H1 (cell line): Measurements from ENCODE around the gene NKX2-4. TPM values are rescaled to one million over a fixed set of nuclear protein-coding genes. Genes with fewer than 3 reads are reported as not detected.

Experiments
- CTCF ChIA-PET: fragments of 300-600 bp; sonication (Branson Sonifier 250); formaldehyde crosslinking; loops from one replicate; lab custom pipeline; 2021; ENCODE audit not compliant: partially characterized antibody; lab: Charles Lee
- POLR2A ChIA-PET: fragments of 300-600 bp; sonication (Branson Sonifier 250); formaldehyde crosslinking; loops from one replicate; lab custom pipeline; 2021; ENCODE audit warnings: inconsistent platforms; ENCODE audit not compliant: partially characterized antibody; lab: Charles Lee
- DNase-seq, 2 experiments: peaks; one replicate each; pipeline versions ENCODE4 v3.0.0 to v3.0.0-alpha.2; 2010 to 2022; ENCODE audit warnings: low spot score in 2 of 2, low read depth in 1 of 2, mixed read lengths in 1 of 2
- FAIRE-seq: peaks from 2 replicates; lab custom pipeline; 2011; peaks lifted over from hg19 to GRCh38; lab: Jason Lieb, UNC
- H2AFZ ChIP-seq: 2 replicates; pipeline ENCODE4 v1.8.1; 2012; ENCODE audit warnings: low read length, inconsistent platforms
- H2AK5ac ChIP-seq: 2 replicates; pipeline ENCODE4 v1.6.1; 2013; ENCODE audit warnings: low read depth, low read length
- H2BK120ac ChIP-seq: replicated peaks from 2 replicates; pipeline ENCODE3; 2013; ENCODE audit warnings: low read depth, low read length, inconsistent platforms
- H2BK12ac ChIP-seq: 2 replicates; pipeline ENCODE4 v1.6.1; 2013; ENCODE audit warnings: low read depth, low read length
- H2BK15ac ChIP-seq: 2 replicates; pipeline ENCODE4 v1.6.1; 2013; ENCODE audit warnings: low read length
- H2BK20ac ChIP-seq: 2 replicates; pipeline ENCODE4 v1.6.1; 2013; ENCODE audit warnings: low read length
- H2BK5ac ChIP-seq: 2 replicates; pipeline ENCODE4 v1.6.1; 2013; ENCODE audit warnings: low read depth, low read length
- H3K14ac ChIP-seq: 2 replicates; pipeline ENCODE4 v1.6.1; 2013; ENCODE audit warnings: inconsistent platforms; ENCODE audit not compliant: insufficient read length
- H3K18ac ChIP-seq: 2 replicates; pipeline ENCODE4 v1.6.1; 2013; ENCODE audit warnings: low read length; ENCODE audit errors: extremely low read depth
- H3K23ac ChIP-seq: 2 replicates; pipeline ENCODE4 v1.6.1; 2013; ENCODE audit warnings: inconsistent platforms; ENCODE audit not compliant: insufficient read length
- H3K23me2 ChIP-seq: 2 replicates; pipeline ENCODE4 v1.6.1; 2013; ENCODE audit warnings: low read depth, low read length
- H3K27ac ChIP-seq: 2 replicates; pipeline ENCODE4 v1.6.1; 2011; ENCODE audit warnings: low read depth, low read length, inconsistent platforms
- H3K27me3 ChIP-seq, 4 experiments: replicated peaks in 1 of 4; 1 replicate in 1 of 4; 2 replicates in 3 of 4; pipeline versions ENCODE4 v1.6.1 to v1.8.1; 2011 to 2013; ENCODE audit warnings: low read length in 3 of 4, mild to moderate bottlenecking in 3 of 4, inconsistent platforms in 2 of 4, mixed read lengths in 2 of 4, moderate library complexity in 1 of 4; ENCODE audit not compliant: control insufficient read depth in 3 of 4, insufficient read depth in 3 of 4; ENCODE audit errors: extremely low read depth in 1 of 4
- H3K36me3 ChIP-seq, 4 experiments: 2 replicates each; pipeline versions ENCODE4 v1.6.1 to v1.8.1; 2011 to 2013; ENCODE audit warnings: mild to moderate bottlenecking in 4 of 4, low read length in 3 of 4, moderate library complexity in 2 of 4, control low read depth in 1 of 4, inconsistent platforms in 1 of 4; ENCODE audit not compliant: insufficient read depth in 4 of 4, control insufficient read depth in 2 of 4
- H3K4ac ChIP-seq: replicated peaks from 2 replicates; pipeline ENCODE3; 2013; ENCODE audit warnings: low read length, low read depth, mixed read lengths, inconsistent platforms; ENCODE audit not compliant: insufficient read length
- H3K4me1 ChIP-seq, 4 experiments: replicated peaks in 1 of 4; 1 replicate in 1 of 4; 2 replicates in 3 of 4; pipeline versions ENCODE4 v1.6.1 to v1.8.1; 2011 to 2013; ENCODE audit warnings: low read length in 3 of 4, inconsistent platforms in 2 of 4, mixed read lengths in 1 of 4; ENCODE audit not compliant: insufficient read depth in 4 of 4, control insufficient read depth in 3 of 4
- H3K4me2 ChIP-seq, 2 experiments: 2 replicates each; pipeline versions ENCODE4 v1.6.1 to v1.8.1; 2011 to 2013; ENCODE audit warnings: low read depth in 2 of 2, low read length in 2 of 2, control low read depth in 1 of 2, inconsistent platforms in 1 of 2, mild to moderate bottlenecking in 1 of 2; ENCODE audit not compliant: insufficient read depth in 1 of 2
- H3K4me3 ChIP-seq, 4 experiments: fragments of 200-600, 300-600 bp in 1 of 4; sonication (generic), shearing (Covaris generic), sonication (Bioruptor Twin) in 1 of 4; 2 replicates each; pipeline versions ENCODE4 v1.5.1 to v1.8.1; 2011 to 2016; ENCODE audit warnings: low read length in 4 of 4, low read depth in 3 of 4, control low read depth in 2 of 4, inconsistent platforms in 2 of 4, mild to moderate bottlenecking in 2 of 4, mixed read lengths in 1 of 4, moderate library complexity in 1 of 4; ENCODE audit not compliant: insufficient read depth in 2 of 4; ENCODE audit errors: extremely low read depth in 1 of 4
- H3K56ac ChIP-seq: replicated peaks from 2 replicates; pipeline ENCODE3; 2013; ENCODE audit warnings: low read depth, mild to moderate bottlenecking, mixed read lengths, low read length, inconsistent platforms; ENCODE audit not compliant: insufficient read length
- H3K79me1 ChIP-seq: 2 replicates; pipeline ENCODE4 v1.6.1; 2013; ENCODE audit warnings: low read depth, low read length, control low read depth
- H3K79me2 ChIP-seq, 2 experiments: 2 replicates each; pipeline versions ENCODE4 v1.6.1 to v1.8.1; 2012 to 2013; ENCODE audit warnings: low read length in 2 of 2, mild to moderate bottlenecking in 2 of 2, inconsistent platforms in 1 of 2; ENCODE audit not compliant: insufficient read depth in 2 of 2, control insufficient read depth in 1 of 2
- H3K9ac ChIP-seq, 4 experiments: replicated peaks in 1 of 4; 1 replicate in 1 of 4; 2 replicates in 3 of 4; pipeline versions ENCODE4 v1.6.1 to v1.8.1; 2011 to 2013; ENCODE audit warnings: low read depth in 3 of 4, low read length in 3 of 4, control low read depth in 2 of 4, mild to moderate bottlenecking in 2 of 4, moderate library complexity in 2 of 4, inconsistent platforms in 1 of 4; ENCODE audit errors: extremely low read depth in 1 of 4
- H3K9me3 ChIP-seq, 2 experiments: 2 replicates each; pipeline versions ENCODE4 v1.6.1 to v1.8.1; 2012 to 2013; ENCODE audit warnings: mild to moderate bottlenecking in 2 of 2, moderate library complexity in 2 of 2, control low read depth in 1 of 2, inconsistent platforms in 1 of 2, low read depth in 1 of 2, low read length in 1 of 2, mixed read lengths in 1 of 2; ENCODE audit not compliant: insufficient read depth in 2 of 2
- H4K20me1 ChIP-seq, 2 experiments: replicated peaks in 1 of 2; 2 replicates each; pipeline versions ENCODE3 to v1.8.1; 2011 to 2013; ENCODE audit warnings: inconsistent platforms in 2 of 2, low read length in 2 of 2, mild to moderate bottlenecking in 1 of 2; ENCODE audit not compliant: insufficient read depth in 2 of 2, control insufficient read depth in 1 of 2
- H4K5ac ChIP-seq: 2 replicates; pipeline ENCODE4 v1.6.1; 2013; ENCODE audit warnings: low read length, low read depth, mixed read lengths, inconsistent platforms; ENCODE audit not compliant: insufficient read length
- H4K8ac ChIP-seq: 2 replicates; pipeline ENCODE4 v1.8.0; 2013; ENCODE audit warnings: mild to moderate bottlenecking, moderate library complexity, low read length, inconsistent platforms; ENCODE audit not compliant: insufficient read depth; ENCODE audit errors: extremely low read depth
- H4K91ac ChIP-seq: replicated peaks from 2 replicates; pipeline ENCODE3; 2013; ENCODE audit warnings: low read length, mixed read lengths, inconsistent platforms; ENCODE audit not compliant: insufficient read length
- RNF2 ChIP-seq: fragments of 200-900, 300-1000 bp; sonication (generic); IDR thresholded peaks from 2 replicates; pipeline ENCODE4 v1.7.1; 2016; ENCODE audit warnings: borderline replicate concordance, low read depth, mild to moderate bottlenecking, antibody characterized with exemption, low read length; ENCODE audit not compliant: poor library complexity, severe bottlenecking; ENCODE audit errors: missing control alignments
- SUZ12 ChIP-seq: fragments of 200-600 bp; sonication (generic); IDR thresholded peaks from 2 replicates; pipeline ENCODE4 v1.6.1; 2012; ENCODE audit warnings: mild to moderate bottlenecking, inconsistent platforms, low read length, moderate library complexity, mixed read lengths
- WGBS, 2 experiments: shearing (Covaris generic) in 1 of 2; methylation state at CpG; one replicate each; pipeline versions ENCODE4 v1.1.6 to v1.1.7; 2013 to 2015; ENCODE audit warnings: low lambda C conversion rate in 2 of 2, mixed read lengths in 2 of 2, inconsistent platforms in 1 of 2, low coverage in 1 of 2, missing lambda C conversion rate in 1 of 2; ENCODE audit not compliant: insufficient replicate concordance in 2 of 2, insufficient coverage in 1 of 2, insufficient read length in 1 of 2; ENCODE audit errors: extremely low coverage in 1 of 2, missing lambda C conversion rate in 1 of 2; 5-methylcytosine and 5-hydroxymethylcytosine counted together
- polyA plus RNA-seq, 7 experiments: library from polyadenylated mRNA; depleted of rRNA in 3 of 7; stranded (reverse) in 5 of 7; unstranded in 2 of 7; fragments of >200 nt in 5 of 7; fragments of 200-250 nt in 2 of 7; gene quantifications; 1 replicate in 5 of 7; 2 replicates in 1 of 7; 4 replicates in 1 of 7; pipeline versions ENCODE4 v1.2.1 to v1.2.3, GENCODE V29; 2011 to 2013; ENCODE audit warnings: missing spikeins in 2 of 7, mixed read lengths in 2 of 7
- total RNA-seq: library from RNA; stranded (reverse); fragmentation: NEBNext Ultra II Directional; extraction: Animal tissue kit (Norgen Biotek cat#: 25700); gene quantifications from 2 replicates; pipeline ENCODE4 v1.2.1, GENCODE V29; 2021
- TF ChIP-seq, protein P1 (sequence below): IDR thresholded peaks from 2 replicates; pipeline ENCODE4 v1.6.1; 2012; ENCODE audit warnings: inconsistent platforms
- TF ChIP-seq, protein P2 (sequence below): IDR thresholded peaks from 2 replicates; pipeline ENCODE4 v1.6.1; 2011; ENCODE audit warnings: low read depth, mild to moderate bottlenecking, low read length; ENCODE audit not compliant: insufficient read depth
- TF ChIP-seq, protein P3 (sequence below): IDR thresholded peaks from 2 replicates; pipeline ENCODE4 v1.6.1; 2011; ENCODE audit warnings: low read length, improper control_type of control experiment
- TF ChIP-seq, protein P4 (sequence below): IDR thresholded peaks from 2 replicates; pipeline ENCODE4 v1.6.1; 2012; ENCODE audit warnings: inconsistent platforms

NKX2-4 gene
- total and polyA plus RNA-seq, 2 of the 8 experiments (the other 6 are each of a cell fraction or from before 2014, with no cell fraction given): 0.12 to 0.37 TPM

DNA sequence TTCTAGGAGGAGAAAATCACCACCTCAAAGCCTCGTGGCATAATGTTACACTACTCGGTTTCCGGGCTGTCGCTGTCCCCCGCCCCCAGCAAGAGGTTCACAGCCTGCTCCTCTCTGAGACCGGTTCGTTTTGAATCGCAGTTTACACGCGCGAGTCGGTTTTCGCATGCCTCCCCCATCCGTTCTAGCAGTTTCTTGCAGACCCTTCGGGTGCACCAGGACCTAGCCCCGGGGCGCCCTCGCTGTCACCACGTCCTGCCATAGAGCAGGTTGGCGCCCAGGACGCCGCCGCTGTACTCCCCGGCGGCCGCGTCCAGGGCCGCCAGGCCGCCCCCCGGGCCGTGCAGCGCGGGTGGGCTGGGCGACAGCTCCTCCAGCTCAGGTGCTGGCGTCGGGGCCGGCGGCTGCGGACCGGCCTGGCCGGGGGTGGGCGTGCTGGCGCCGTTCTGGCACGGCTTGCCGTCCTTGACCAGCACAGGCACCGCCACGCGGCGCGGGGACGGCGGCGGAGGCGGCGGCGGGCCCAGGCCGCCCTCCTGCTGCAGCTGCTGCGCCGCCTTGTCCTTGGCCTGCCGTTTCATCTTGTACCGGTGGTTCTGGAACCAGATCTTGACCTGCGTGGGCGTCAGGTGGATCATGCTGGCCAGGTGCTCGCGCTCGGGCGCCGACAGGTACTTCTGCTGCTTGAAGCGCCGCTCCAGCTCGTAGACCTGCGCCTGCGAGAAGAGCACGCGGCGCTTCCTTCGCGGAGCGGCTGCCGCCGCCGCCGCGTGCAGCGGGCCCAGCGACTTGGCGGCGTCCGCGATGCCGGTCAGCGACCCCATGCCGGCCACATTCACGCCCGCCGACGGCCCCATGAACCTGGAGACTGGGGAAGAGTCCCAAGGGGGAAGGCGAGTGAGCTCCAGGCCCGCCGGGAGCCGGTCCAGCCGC is 1.4 kb downstream of the NKX2-4 start:
- H4K20me1 ChIP-seq: peaks cover 0 to 4% of the 10 kb centered on the region in 2 experiments
- FAIRE-seq (peak; percentile 13), DNase-seq (peak in 1 of 2 experiments; percentile 83)
- H3K79me2 ChIP-seq: no peaks in the 10 kb centered on the region
- H3K4ac ChIP-seq: no peak overlapping the region
- no peak overlapping the region for H2AK5ac ChIP-seq
- H4K8ac ChIP-seq: peak overlapping the region; percentile 93
- no peaks in the 10 kb centered on the region for H3K79me1 ChIP-seq
- H3K4me3 ChIP-seq: peak overlapping the region in 3 of 4 experiments; percentile 11 to 53 (median 20); a peak in 5 of 8 replicates
- no peak overlapping the region for H4K91ac ChIP-seq
- no peak overlapping the region for H2BK5ac ChIP-seq
- ChIA-PET CTCF (interaction anchor here (0.8 to 1.2 kb wide), 4 partner anchors 109 to 175 kb away, joined by 3 to 4 read pairs (median 3); no protein-coding TSS in a partner anchor), POLR2A (interaction anchor here (1.3 to 1.4 kb wide), 3 partner anchors 93 to 295 kb away, joined by 3 to 4 read pairs (median 4); partner anchors contain the start of gene XRN2)
- peaks cover 3% of the 10 kb centered on the region; the same call in 1 of the 2 replicates for H3K23me2 ChIP-seq
- no peak overlapping the region for H3K18ac ChIP-seq
- H2BK120ac ChIP-seq: no peak overlapping the region
- H2AFZ ChIP-seq: peak overlapping the region; percentile 27; the same call in 1 of the 2 replicates
- no peak overlapping the region for H2BK20ac ChIP-seq
- no peak overlapping the region for H2BK12ac ChIP-seq
- 3% methylated on average over 69 of the region's 103 CpGs; no CpG with 5 or more reads in 1 of the 2 experiments for whole genome bisulfite sequencing, 2 experiments
- no peak overlapping the region for H2BK15ac ChIP-seq
- H4K5ac ChIP-seq: no peak overlapping the region
- no peak overlapping the region for H3K27ac ChIP-seq
- H3K9me3 ChIP-seq: peaks cover 0 to 9% of the 10 kb centered on the region in 2 experiments; a peak in 1 of 4 replicates
- no peak overlapping the region for H3K14ac ChIP-seq
- H3K27me3 ChIP-seq: peaks cover 56 to 95% (median 82%) of the 10 kb centered on the region in 4 experiments
- H3K4me1 ChIP-seq: no peaks in the 10 kb centered on the region; a peak in 1 of 7 replicates
- H3K56ac ChIP-seq: no peak overlapping the region
- H3K9ac ChIP-seq: no peak overlapping the region
- peak overlapping the region; percentile 56 to 62 for H3K4me2 ChIP-seq
- no peak overlapping the region for H3K23ac ChIP-seq
- peaks cover 0 to 16% (median 0%) of the 10 kb centered on the region in 4 experiments; a peak in 1 of 8 replicates for H3K36me3 ChIP-seq
- TF ChIP-seq RNF2 (peak; percentile 86), SUZ12 (peak; percentile 99)
- TF ChIP-seq, protein P1, sequence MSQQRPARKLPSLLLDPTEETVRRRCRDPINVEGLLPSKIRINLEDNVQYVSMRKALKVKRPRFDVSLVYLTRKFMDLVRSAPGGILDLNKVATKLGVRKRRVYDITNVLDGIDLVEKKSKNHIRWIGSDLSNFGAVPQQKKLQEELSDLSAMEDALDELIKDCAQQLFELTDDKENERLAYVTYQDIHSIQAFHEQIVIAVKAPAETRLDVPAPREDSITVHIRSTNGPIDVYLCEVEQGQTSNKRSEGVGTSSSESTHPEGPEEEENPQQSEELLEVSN: peak; percentile 97
- TF ChIP-seq, protein P2, sequence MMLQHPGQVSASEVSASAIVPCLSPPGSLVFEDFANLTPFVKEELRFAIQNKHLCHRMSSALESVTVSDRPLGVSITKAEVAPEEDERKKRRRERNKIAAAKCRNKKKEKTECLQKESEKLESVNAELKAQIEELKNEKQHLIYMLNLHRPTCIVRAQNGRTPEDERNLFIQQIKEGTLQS: no peak
- TF ChIP-seq, protein P3, sequence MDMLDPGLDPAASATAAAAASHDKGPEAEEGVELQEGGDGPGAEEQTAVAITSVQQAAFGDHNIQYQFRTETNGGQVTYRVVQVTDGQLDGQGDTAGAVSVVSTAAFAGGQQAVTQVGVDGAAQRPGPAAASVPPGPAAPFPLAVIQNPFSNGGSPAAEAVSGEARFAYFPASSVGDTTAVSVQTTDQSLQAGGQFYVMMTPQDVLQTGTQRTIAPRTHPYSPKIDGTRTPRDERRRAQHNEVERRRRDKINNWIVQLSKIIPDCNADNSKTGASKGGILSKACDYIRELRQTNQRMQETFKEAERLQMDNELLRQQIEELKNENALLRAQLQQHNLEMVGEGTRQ: no peak
- TF ChIP-seq, protein P4, sequence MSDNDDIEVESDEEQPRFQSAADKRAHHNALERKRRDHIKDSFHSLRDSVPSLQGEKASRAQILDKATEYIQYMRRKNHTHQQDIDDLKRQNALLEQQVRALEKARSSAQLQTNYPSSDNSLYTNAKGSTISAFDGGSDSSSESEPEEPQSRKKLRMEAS: peak; percentile 98
